Natural killer cell (primary cell): ENCODE data around the gene GSN. TPM values are rescaled to one million over a fixed set of nuclear protein-coding genes. Genes with fewer than 3 reads are reported as not detected.

Source experiments
- ATAC-seq, 3 donors: fragments of 150-1000 bp in 2 of 3; fragments of 200-7000 bp in 1 of 3; cut with Tn5 transposase; 1 replicate in 1 of 3; 2 replicates in 2 of 3; pipeline ENCODE4 v1.10.0; 2021; ENCODE audit warnings: mild to moderate bottlenecking in 2 of 3, moderate library complexity in 2 of 3
- DNase-seq, 2 donors: peaks; one replicate each; pipeline versions ENCODE4 v3.0.0 to v3.0.0-alpha.2; 2013 to 2021; ENCODE audit warnings: mixed read lengths in 1 of 2
- H3K27ac ChIP-seq: one replicate; pipeline ENCODE4 v1.5.1; 2013; ENCODE audit warnings: mild to moderate bottlenecking, low read length
- H3K27me3 ChIP-seq: one replicate; pipeline ENCODE4 v1.6.1; 2013; ENCODE audit warnings: low read length; ENCODE audit not compliant: control insufficient read depth, insufficient read depth
- H3K36me3 ChIP-seq: one replicate; pipeline ENCODE4 v1.6.1; 2013; ENCODE audit warnings: low read length; ENCODE audit not compliant: control insufficient read depth, insufficient read depth
- H3K4me1 ChIP-seq: one replicate; pipeline ENCODE4 v1.6.1; 2013; ENCODE audit warnings: low read length; ENCODE audit not compliant: control insufficient read depth, insufficient read depth
- H3K4me3 ChIP-seq: one replicate; pipeline ENCODE4 v1.5.1; 2013; ENCODE audit warnings: low read length
- H3K9me3 ChIP-seq: one replicate; pipeline ENCODE4 v1.6.1; 2013; ENCODE audit warnings: low read length; ENCODE audit not compliant: control insufficient read depth, insufficient read depth
- H3K27ac Mint-ChIP-seq, 2 donors: one replicate each; pipeline ENCODE4 v1.8.0; 2022; ENCODE audit warnings: mild to moderate bottlenecking in 2 of 2, mixed read lengths in 2 of 2, moderate library complexity in 1 of 2
- H3K27me3 Mint-ChIP-seq, 2 donors: one replicate each; pipeline ENCODE4 v1.8.0; 2022; ENCODE audit warnings: low read depth in 2 of 2, mixed read lengths in 2 of 2
- H3K36me3 Mint-ChIP-seq: one replicate; pipeline ENCODE4 v1.8.0; 2022; ENCODE audit warnings: mixed read lengths
- H3K4me1 Mint-ChIP-seq, 2 donors: one replicate each; pipeline ENCODE4 v1.8.0; 2022; ENCODE audit warnings: mixed read lengths in 2 of 2
- H3K4me3 Mint-ChIP-seq: one replicate; pipeline ENCODE4 v1.8.0; 2022; ENCODE audit warnings: mild to moderate bottlenecking, moderate library complexity, mixed read lengths
- H3K9me3 Mint-ChIP-seq, 2 donors: one replicate each; pipeline ENCODE4 v1.8.0; 2022; ENCODE audit warnings: mixed read lengths in 2 of 2
- WGBS: methylation state at CpG from one replicate; pipeline ENCODE4 v1.1.7; 2013; ENCODE audit warnings: missing lambda C conversion rate; ENCODE audit not compliant: insufficient coverage; 5-methylcytosine and 5-hydroxymethylcytosine counted together
- intact Hi-C: fragments of 100-400 bp; cut with micrococcal nuclease; formaldehyde crosslinking; loops from one replicate; pipeline ENCODE4 v1.14.2; 2022
- total RNA-seq, 4 donors: library from RNA; stranded (reverse); fragments of 120-200 nt in 1 of 4; gene quantifications; one replicate each; pipeline versions ENCODE4 v1.2.3 to v1.2.4, GENCODE V29; 2013 to 2022
- TF ChIP-seq, protein P1 (sequence below): fragments of 200-600 bp; IDR thresholded peaks from one replicate; pipeline ENCODE4 v1.8.0; 2022; ENCODE audit warnings: antibody characterized with exemption

The GSN gene
- total RNA-seq, 3 donors from 2014 or later (not counting 1 experiment from before 2014, with no cell fraction given): 92.9 to 103 (median 103) TPM

DNA sequence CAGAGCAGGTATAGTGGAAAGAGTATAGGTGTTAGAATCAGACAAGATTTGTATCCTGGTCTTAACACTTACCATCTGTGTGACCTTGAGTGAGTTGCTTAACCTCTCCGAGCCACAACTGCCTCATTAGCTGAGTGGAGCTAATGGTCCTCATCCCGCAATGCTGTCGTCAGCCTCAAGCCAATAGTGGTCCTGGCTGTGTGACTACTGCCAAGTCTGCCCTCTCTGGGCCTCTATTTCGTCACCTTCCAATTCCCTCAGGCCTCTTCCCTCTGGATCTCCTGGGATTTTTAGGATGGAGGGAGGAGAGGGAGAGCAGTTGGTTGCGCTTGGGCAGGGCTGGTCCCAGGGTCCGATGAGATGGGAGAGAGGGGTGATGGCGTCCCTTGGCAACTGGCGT is 60.5 kb downstream of the GSN start:
- H3K27me3 ChIP-seq: no peaks in the 10 kb centered on the region
- peaks cover 16% of the 10 kb centered on the region for H3K36me3 Mint-ChIP-seq
- peaks cover 12% of the 10 kb centered on the region for H3K4me1 ChIP-seq
- H3K4me3 ChIP-seq: no peak overlapping the region
- TF ChIP-seq, protein P1, sequence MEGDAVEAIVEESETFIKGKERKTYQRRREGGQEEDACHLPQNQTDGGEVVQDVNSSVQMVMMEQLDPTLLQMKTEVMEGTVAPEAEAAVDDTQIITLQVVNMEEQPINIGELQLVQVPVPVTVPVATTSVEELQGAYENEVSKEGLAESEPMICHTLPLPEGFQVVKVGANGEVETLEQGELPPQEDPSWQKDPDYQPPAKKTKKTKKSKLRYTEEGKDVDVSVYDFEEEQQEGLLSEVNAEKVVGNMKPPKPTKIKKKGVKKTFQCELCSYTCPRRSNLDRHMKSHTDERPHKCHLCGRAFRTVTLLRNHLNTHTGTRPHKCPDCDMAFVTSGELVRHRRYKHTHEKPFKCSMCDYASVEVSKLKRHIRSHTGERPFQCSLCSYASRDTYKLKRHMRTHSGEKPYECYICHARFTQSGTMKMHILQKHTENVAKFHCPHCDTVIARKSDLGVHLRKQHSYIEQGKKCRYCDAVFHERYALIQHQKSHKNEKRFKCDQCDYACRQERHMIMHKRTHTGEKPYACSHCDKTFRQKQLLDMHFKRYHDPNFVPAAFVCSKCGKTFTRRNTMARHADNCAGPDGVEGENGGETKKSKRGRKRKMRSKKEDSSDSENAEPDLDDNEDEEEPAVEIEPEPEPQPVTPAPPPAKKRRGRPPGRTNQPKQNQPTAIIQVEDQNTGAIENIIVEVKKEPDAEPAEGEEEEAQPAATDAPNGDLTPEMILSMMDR: no peak
- intact Hi-C loops: no loop called here
- no peak for DNase-seq
- H3K27me3 Mint-ChIP-seq: no peaks in the 10 kb centered on the region
- H3K36me3 ChIP-seq: peaks cover 72% of the 10 kb centered on the region
- 89% methylated on average over 7 of the region's 8 CpGs for WGBS
- no peak overlapping the region for H3K27ac ChIP-seq
- H3K4me1 Mint-ChIP-seq: peaks cover 22 to 32% of the 10 kb centered on the region in 2 donors
- ATAC-seq: no peak
- no peak overlapping the region for H3K27ac Mint-ChIP-seq
- no peaks in the 10 kb centered on the region for H3K9me3 ChIP-seq
- H3K4me3 Mint-ChIP-seq: no peak overlapping the region
- no peaks in the 10 kb centered on the region for H3K9me3 Mint-ChIP-seq

DNA sequence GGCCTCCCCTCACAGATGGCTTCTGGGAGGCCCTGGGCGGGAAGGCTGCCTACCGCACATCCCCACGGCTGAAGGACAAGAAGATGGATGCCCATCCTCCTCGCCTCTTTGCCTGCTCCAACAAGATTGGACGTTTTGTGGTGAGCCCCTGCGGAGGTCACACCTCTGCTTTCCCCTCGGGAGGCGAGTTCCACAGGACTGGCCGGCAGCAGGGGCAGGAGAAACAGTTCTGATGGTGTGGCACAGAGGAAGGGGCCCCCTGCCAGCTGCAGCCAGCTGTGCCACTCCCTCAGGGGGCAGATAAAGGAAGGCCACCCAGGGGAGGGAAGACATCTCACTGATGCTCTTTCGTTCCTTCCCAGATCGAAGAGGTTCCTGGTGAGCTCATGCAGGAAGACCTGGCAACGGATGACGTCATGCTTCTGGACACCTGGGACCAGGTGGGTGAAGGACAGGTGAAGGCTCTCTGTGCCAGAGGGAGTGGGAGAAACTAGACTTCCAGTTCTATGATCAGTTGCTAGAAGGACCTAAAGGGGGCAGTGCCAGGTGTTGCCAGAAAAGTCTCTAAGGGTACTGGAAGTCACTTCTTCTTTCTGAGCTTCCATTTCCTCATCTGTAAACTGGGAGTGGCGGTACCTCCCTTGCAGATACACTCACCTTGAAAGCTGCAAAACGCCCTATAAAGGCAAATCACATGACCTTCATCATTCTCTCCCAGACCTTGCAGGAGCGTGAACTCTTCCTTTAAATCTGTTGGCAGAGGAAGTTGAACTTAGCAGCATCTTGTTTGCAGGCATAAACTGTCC is 61.1 kb downstream of the GSN start:
- ATAC-seq (no peak), DNase-seq (no peak)
- no peaks in the 10 kb centered on the region for H3K9me3 ChIP-seq
- no peaks in the 10 kb centered on the region for H3K27me3 Mint-ChIP-seq
- 94% methylated on average over 16 of the region's 16 CpGs for WGBS
- intact Hi-C loops: no loop called here
- H3K27ac ChIP-seq: no peak overlapping the region
- H3K27me3 ChIP-seq: no peaks in the 10 kb centered on the region
- TF ChIP-seq, protein P1: no peak
- H3K36me3 ChIP-seq: peaks cover 71% of the 10 kb centered on the region
- no peak overlapping the region for H3K27ac Mint-ChIP-seq
- peaks cover 12% of the 10 kb centered on the region for H3K4me1 ChIP-seq
- no peaks in the 10 kb centered on the region for H3K9me3 Mint-ChIP-seq
- H3K36me3 Mint-ChIP-seq: peaks cover 16% of the 10 kb centered on the region
- no peak overlapping the region for H3K4me3 Mint-ChIP-seq
- peaks cover 28 to 38% of the 10 kb centered on the region in 2 donors for H3K4me1 Mint-ChIP-seq
- no peak overlapping the region for H3K4me3 ChIP-seq

DNA sequence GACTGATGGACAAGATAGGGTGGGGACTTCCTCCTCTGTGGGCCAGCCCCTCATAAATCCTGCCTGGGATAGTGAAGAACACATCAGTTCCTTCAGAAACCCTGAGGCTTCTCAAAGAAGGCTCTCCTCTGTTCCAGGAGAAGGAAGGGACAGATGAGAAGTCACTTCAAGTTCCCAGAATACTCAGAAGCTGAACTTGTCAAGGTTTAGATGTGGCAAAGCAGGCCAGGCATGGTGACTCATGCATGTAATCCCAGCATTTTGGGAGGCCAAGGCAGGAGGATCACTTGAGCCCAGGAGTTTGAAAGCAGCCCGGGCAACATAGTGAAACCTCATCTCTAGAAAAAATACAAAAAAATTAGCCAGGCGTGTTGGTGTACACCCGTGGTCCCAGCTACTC is 63.6 kb downstream of the GSN start:
- no peak for DNase-seq
- 69% methylated on average over 3 of the region's 3 CpGs for WGBS
- H3K27me3 Mint-ChIP-seq: no peaks in the 10 kb centered on the region
- H3K4me1 Mint-ChIP-seq: peaks cover 37 to 48% of the 10 kb centered on the region in 2 donors
- intact Hi-C loops: no loop called here
- H3K4me3 Mint-ChIP-seq: no peak overlapping the region
- H3K36me3 ChIP-seq: peaks cover 63% of the 10 kb centered on the region
- no peaks in the 10 kb centered on the region for H3K9me3 Mint-ChIP-seq
- H3K36me3 Mint-ChIP-seq: peaks cover 8% of the 10 kb centered on the region
- H3K27ac ChIP-seq: no peak overlapping the region
- peak overlapping the region in 1 of 2 donors; percentile 75 for H3K27ac Mint-ChIP-seq
- ATAC-seq: no peak
- H3K4me3 ChIP-seq: no peak overlapping the region
- H3K27me3 ChIP-seq: no peaks in the 10 kb centered on the region
- H3K4me1 ChIP-seq: peaks cover 5% of the 10 kb centered on the region
- no peaks in the 10 kb centered on the region for H3K9me3 ChIP-seq
- TF ChIP-seq, protein P1: no peak
